Measurements from ENCODE around the gene RARRES2.

Gene RARRES2

DNA sequence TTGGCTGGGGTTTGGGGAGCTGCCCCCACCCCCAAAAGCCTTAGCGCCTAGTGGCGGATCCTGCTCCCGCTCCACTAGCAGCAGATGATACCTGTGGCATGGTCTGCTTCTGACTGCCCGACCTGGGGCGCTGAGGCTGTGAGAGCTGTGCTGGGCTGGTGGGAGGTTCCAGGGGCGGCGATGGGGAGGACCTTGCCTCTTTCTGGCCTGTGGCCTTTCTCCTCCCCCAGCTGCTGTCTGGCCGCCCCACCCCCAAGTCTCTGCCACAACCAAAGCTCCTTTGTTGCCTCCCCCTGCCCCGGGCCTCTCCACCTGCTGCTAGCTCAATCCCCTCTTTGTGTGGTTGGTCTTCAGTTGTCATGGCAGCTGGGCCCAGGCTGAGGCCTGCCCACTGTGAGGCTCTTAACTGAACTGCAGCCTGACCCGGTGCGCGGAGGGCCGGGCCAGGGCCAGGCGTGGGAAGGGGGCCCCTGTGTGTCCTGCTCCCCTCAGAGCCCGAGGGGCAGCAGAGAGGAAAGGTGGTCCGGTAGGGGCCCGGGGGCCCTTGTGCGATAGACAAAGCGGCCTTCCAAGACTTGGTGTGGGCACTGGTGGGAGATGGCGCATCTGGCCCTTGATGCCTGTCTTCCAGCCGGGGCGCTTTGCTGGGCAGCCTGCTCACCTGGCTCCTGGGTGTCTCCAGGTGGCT is 42.4 kb upstream of the RARRES2 start:
- TF ChIP-seq ZBTB7A (IDR thresholded peaks at IDR 0.05; ENCODE audit: low read depth): no peak
- no peak for TF ChIP-seq NFIC (IDR thresholded peaks at IDR 0.05)
- TF ChIP-seq TEAD4 (IDR thresholded peaks at IDR 0.05): no peak
- no peak for TF ChIP-seq CEBPB (IDR thresholded peaks at IDR 0.05)
- no peak for TF ChIP-seq TAF1 (IDR thresholded peaks at IDR 0.05; ENCODE audit: low read depth)
- TF ChIP-seq, protein P1, sequence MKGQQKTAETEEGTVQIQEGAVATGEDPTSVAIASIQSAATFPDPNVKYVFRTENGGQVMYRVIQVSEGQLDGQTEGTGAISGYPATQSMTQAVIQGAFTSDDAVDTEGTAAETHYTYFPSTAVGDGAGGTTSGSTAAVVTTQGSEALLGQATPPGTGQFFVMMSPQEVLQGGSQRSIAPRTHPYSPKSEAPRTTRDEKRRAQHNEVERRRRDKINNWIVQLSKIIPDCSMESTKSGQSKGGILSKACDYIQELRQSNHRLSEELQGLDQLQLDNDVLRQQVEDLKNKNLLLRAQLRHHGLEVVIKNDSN (IDR thresholded peaks at IDR 0.05): no peak
- TF ChIP-seq YY1 (IDR thresholded peaks at IDR 0.05; ENCODE audit: low read depth): no peak
- TF ChIP-seq, protein P2, sequence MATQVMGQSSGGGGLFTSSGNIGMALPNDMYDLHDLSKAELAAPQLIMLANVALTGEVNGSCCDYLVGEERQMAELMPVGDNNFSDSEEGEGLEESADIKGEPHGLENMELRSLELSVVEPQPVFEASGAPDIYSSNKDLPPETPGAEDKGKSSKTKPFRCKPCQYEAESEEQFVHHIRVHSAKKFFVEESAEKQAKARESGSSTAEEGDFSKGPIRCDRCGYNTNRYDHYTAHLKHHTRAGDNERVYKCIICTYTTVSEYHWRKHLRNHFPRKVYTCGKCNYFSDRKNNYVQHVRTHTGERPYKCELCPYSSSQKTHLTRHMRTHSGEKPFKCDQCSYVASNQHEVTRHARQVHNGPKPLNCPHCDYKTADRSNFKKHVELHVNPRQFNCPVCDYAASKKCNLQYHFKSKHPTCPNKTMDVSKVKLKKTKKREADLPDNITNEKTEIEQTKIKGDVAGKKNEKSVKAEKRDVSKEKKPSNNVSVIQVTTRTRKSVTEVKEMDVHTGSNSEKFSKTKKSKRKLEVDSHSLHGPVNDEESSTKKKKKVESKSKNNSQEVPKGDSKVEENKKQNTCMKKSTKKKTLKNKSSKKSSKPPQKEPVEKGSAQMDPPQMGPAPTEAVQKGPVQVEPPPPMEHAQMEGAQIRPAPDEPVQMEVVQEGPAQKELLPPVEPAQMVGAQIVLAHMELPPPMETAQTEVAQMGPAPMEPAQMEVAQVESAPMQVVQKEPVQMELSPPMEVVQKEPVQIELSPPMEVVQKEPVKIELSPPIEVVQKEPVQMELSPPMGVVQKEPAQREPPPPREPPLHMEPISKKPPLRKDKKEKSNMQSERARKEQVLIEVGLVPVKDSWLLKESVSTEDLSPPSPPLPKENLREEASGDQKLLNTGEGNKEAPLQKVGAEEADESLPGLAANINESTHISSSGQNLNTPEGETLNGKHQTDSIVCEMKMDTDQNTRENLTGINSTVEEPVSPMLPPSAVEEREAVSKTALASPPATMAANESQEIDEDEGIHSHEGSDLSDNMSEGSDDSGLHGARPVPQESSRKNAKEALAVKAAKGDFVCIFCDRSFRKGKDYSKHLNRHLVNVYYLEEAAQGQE (IDR thresholded peaks at IDR 0.05; ENCODE audit: low read depth): no peak
- TF ChIP-seq RAD21 (IDR thresholded peaks at IDR 0.05; ENCODE audit: low read depth): no peak
- no peak for TF ChIP-seq EP300 (IDR thresholded peaks at IDR 0.05; ENCODE audit: borderline replicate concordance)
- no peak for TF ChIP-seq FOXM1 (IDR thresholded peaks at IDR 0.05; ENCODE audit: borderline replicate concordance, low read depth)
- no peak for TF ChIP-seq TCF12 (IDR thresholded peaks at IDR 0.05; ENCODE audit: low read depth)

DNA sequence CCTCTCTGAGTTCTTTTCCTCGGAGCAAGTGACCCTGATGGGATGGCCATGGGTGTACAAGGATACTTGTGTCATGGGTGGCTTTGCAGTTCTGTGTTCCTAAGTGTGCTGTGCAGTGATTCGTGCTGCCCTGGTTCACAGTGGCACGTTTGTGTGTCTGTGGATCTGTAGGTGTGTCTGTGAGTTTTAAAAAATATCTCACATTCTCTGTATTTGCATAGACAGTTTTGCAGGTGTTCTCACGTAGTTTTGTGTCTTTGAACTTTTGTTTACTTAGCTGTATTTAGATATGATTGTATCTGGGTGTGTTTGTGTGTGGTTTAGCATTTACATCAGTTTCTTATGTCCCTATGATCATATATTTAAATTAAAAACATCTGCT is 41.4 kb upstream of the RARRES2 start:
- TF ChIP-seq RAD21 (IDR thresholded peaks at IDR 0.05; ENCODE audit: low read depth): no peak
- TF ChIP-seq YY1 (IDR thresholded peaks at IDR 0.05; ENCODE audit: low read depth): no peak
- no peak for TF ChIP-seq TAF1 (IDR thresholded peaks at IDR 0.05; ENCODE audit: low read depth)
- TF ChIP-seq, protein P2 (IDR thresholded peaks at IDR 0.05; ENCODE audit: low read depth): no peak
- TF ChIP-seq EGR1 (IDR thresholded peaks at IDR 0.05): no peak
- no peak for TF ChIP-seq TCF12 (IDR thresholded peaks at IDR 0.05; ENCODE audit: low read depth)
- TF ChIP-seq, protein P1 (IDR thresholded peaks at IDR 0.05): no peak
- TF ChIP-seq TEAD4 (IDR thresholded peaks at IDR 0.05): no peak
- TF ChIP-seq EP300 (IDR thresholded peaks at IDR 0.05; ENCODE audit: borderline replicate concordance): no peak
- TF ChIP-seq CREB1 (IDR thresholded peaks at IDR 0.05; ENCODE audit: low read depth): no peak
- TF ChIP-seq, protein P3, sequence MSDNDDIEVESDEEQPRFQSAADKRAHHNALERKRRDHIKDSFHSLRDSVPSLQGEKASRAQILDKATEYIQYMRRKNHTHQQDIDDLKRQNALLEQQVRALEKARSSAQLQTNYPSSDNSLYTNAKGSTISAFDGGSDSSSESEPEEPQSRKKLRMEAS (IDR thresholded peaks at IDR 0.05): no peak
- TF ChIP-seq ZBTB7A (IDR thresholded peaks at IDR 0.05; ENCODE audit: low read depth): no peak
- no peak for TF ChIP-seq CEBPB (IDR thresholded peaks at IDR 0.05)
- no peak for TF ChIP-seq NFIC (IDR thresholded peaks at IDR 0.05)
- no peak for TF ChIP-seq FOXM1 (IDR thresholded peaks at IDR 0.05; ENCODE audit: borderline replicate concordance, low read depth)

DNA sequence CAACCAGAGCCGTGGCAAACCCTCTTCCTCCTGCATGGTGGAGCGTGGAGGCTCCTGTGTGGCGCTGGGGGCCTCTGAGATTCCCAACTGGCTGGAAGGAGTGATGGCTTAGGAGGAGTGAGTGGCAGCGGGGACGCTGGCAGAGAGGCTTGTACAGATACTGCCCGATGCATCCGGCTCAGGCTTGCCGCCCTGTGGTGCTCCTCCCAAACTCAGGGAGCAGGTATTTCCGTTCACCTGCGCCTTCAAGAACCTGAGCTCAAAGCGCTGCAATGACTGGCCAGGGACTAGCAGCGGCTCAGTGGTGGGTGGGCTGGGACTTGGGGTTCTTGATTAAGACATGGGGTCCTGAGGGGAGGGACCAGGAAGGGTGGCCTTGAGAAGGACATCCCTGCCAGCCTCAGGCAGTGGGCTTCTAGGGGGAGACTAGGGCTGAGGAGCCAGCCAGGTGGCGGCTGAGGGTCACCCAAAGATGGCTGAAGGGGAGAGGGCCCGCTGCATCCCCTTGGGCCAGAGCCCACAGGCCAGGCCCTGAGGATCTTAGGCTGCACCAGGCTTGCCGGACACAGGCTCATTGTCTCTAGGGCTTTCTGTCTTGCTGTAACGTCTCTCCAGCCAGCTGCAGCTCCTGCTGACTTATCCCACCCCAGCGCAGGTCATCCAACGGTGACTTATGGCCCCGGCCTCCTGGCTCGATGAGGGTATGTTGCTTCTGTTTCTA is 40.9 kb upstream of the RARRES2 start:
- TF ChIP-seq CREB1 (IDR thresholded peaks at IDR 0.05; ENCODE audit: low read depth) (no peak), ZBTB7A (IDR thresholded peaks at IDR 0.05; ENCODE audit: low read depth) (no peak), CEBPB (IDR thresholded peaks at IDR 0.05) (no peak), YY1 (IDR thresholded peaks at IDR 0.05; ENCODE audit: low read depth) (no peak), EP300 (IDR thresholded peaks at IDR 0.05; ENCODE audit: borderline replicate concordance) (no peak), FOXM1 (IDR thresholded peaks at IDR 0.05; ENCODE audit: borderline replicate concordance, low read depth) (no peak), RAD21 (IDR thresholded peaks at IDR 0.05; ENCODE audit: low read depth) (no peak), TAF1 (IDR thresholded peaks at IDR 0.05; ENCODE audit: low read depth) (no peak)
- TF ChIP-seq, protein P1 (IDR thresholded peaks at IDR 0.05): no peak

DNA sequence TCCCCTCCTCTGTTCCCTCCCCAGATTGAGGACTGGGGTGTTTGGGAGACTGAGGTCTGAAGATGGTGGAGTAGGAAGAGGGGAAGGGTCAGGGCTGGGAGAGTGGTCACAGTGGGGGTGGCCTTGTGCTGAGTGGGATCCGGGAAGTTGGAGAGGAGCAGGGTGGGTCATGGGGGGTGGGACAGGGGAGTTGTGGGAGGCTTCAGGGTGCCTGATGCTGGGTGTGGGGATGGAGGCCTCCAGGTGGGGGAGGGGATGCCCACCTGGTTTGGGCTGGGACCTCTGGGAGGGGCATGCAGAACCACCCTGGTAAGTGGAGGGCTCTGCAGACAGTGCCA is 40.3 kb upstream of the RARRES2 start:
- no peak for TF ChIP-seq EGR1 (IDR thresholded peaks at IDR 0.05)
- TF ChIP-seq CREB1 (IDR thresholded peaks at IDR 0.05; ENCODE audit: low read depth): no peak
- no peak for TF ChIP-seq YY1 (IDR thresholded peaks at IDR 0.05; ENCODE audit: low read depth)
- TF ChIP-seq TEAD4 (IDR thresholded peaks at IDR 0.05): no peak
- TF ChIP-seq NFIC (IDR thresholded peaks at IDR 0.05): no peak
- TF ChIP-seq TAF1 (IDR thresholded peaks at IDR 0.05; ENCODE audit: low read depth): no peak
- TF ChIP-seq EP300 (IDR thresholded peaks at IDR 0.05; ENCODE audit: borderline replicate concordance): no peak
- TF ChIP-seq TCF12 (IDR thresholded peaks at IDR 0.05; ENCODE audit: low read depth): no peak
- no peak for TF ChIP-seq FOXM1 (IDR thresholded peaks at IDR 0.05; ENCODE audit: borderline replicate concordance, low read depth)
- TF ChIP-seq, protein P2 (IDR thresholded peaks at IDR 0.05; ENCODE audit: low read depth): no peak
- TF ChIP-seq ZBTB7A (IDR thresholded peaks at IDR 0.05; ENCODE audit: low read depth): no peak

Measured in Ishikawa (cell line).